ENCODE measurements around the gene FLRT2.

FLRT2 gene

DNA sequence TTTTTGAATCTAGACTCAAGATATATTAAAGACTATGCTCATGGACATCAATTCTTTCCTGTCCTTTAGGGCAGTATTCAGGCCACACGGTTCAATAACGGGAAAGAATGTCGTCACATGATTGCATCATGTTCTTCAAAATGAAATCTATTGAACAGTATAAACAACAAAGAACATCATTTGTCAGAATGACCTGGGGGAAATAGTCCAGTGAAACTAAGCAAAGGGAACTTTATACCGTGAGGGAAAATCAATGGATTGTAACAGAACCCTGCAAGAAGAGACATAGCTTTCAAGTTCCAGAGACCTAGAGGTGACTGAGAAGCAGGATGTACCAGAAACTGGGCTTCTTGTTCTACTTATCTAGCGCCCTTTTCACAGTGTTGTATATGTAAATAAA is 32.7 kb downstream of the FLRT2 start:
- CTCF ChIA-PET = no interaction called here
- TF ChIP-seq, protein P1, sequence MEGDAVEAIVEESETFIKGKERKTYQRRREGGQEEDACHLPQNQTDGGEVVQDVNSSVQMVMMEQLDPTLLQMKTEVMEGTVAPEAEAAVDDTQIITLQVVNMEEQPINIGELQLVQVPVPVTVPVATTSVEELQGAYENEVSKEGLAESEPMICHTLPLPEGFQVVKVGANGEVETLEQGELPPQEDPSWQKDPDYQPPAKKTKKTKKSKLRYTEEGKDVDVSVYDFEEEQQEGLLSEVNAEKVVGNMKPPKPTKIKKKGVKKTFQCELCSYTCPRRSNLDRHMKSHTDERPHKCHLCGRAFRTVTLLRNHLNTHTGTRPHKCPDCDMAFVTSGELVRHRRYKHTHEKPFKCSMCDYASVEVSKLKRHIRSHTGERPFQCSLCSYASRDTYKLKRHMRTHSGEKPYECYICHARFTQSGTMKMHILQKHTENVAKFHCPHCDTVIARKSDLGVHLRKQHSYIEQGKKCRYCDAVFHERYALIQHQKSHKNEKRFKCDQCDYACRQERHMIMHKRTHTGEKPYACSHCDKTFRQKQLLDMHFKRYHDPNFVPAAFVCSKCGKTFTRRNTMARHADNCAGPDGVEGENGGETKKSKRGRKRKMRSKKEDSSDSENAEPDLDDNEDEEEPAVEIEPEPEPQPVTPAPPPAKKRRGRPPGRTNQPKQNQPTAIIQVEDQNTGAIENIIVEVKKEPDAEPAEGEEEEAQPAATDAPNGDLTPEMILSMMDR (IDR thresholded peaks at IDR 0.05; ENCODE audit: insufficient read depth, low read length, missing control alignments) = no peak
- POLR2A ChIA-PET = no interaction called here
- H3K4me3 ChIP-seq (ENCODE audit: low read depth, low read length) = no peak overlapping the region
- DNase-seq (ENCODE audit: low read depth, low spot score) = no peak

DNA sequence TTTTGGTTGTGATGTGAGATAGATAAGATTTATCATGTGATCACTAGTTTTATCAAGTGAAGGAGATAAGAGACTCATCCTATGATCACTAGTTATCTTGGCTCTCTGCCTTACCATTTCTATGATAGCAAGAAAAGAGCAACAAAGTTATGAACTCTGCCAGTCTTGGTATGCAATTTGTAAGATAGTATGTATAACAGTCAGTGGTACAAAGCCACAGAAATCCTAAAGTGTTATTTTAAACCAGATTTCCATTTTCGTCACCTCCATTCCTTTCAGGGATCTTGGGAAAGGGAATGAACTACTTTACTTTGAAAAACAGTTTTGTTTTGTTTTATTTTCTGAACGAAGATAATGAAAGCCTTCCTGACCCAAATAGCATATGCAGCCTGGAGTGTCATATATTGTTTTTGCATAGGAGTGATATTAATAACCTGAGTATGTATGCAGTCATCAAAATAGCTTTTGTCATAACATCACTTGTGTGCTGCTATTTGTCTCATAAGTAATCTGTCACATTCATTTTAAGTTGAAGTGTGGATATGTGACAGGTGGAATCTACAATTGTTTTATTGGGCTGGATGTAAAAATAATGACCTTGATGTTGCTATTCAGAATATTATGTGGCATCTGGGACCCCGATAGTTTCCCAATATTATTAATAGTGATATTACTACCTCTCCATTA is 35.0 kb downstream of the FLRT2 start:
- H3K4me3 ChIP-seq (ENCODE audit: low read depth, low read length) = no peak overlapping the region
- DNase-seq (ENCODE audit: low read depth, low spot score) = no peak
- TF ChIP-seq, protein P1 (IDR thresholded peaks at IDR 0.05; ENCODE audit: insufficient read depth, low read length, missing control alignments) = no peak
- ChIA-PET CTCF (interaction anchor here (0.9 kb wide), 1 partner anchor 11 kb away, joined by 4 read pairs; no protein-coding TSS in a partner anchor), POLR2A (no interaction called here)

DNA sequence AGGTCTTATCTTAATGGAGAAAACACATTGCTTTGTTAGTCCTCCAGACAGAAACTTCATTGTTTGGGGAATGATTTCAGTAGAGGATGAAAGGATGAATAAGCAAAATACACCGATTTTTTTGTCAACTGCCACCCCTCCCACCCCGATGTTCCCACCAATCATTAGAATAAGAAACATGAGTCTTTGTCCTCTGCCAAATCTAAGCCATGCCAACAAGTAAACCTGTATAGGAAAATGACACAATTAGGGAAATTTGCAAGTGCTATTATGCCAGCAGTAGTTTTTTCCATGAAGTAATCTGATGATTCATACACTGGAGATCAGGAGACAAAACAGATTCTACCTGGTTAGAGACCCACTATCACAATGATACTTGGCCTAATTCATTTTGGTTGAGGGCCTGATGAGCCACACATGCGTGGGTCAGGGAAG is 35.9 kb downstream of the FLRT2 start:
- ChIA-PET CTCF (interaction anchor here (0.9 kb wide), 1 partner anchor 11 kb away, joined by 4 read pairs; no protein-coding TSS in a partner anchor), POLR2A (no interaction called here)
- DNase-seq (ENCODE audit: low read depth, low spot score) = no peak
- no peak overlapping the region for H3K4me3 ChIP-seq (ENCODE audit: low read depth, low read length)
- TF ChIP-seq, protein P1 (IDR thresholded peaks at IDR 0.05; ENCODE audit: insufficient read depth, low read length, missing control alignments) = no peak

DNA sequence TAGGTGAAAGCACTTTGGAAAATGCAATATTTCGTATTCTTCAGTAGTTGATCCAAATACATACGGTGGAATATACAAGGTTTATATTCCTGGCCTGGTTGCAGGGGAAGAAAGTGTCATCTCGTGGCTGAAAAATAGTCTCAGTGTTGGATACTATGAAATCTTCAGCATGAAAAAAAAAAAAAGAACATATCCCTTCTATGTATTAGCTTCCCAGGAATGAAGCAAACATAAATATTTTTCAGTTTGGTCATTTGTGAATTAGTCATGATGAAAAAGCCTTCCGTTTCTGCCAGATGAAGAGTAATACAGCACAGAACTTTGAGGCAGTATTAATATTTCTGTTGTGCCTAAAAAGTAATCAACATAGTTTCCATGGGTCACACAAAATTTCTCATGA is 36.7 kb downstream of the FLRT2 start:
- ChIA-PET POLR2A (interaction anchor here (0.7 to 1.2 kb wide), 2 partner anchors 9 to 41 kb away, joined by 3 to 5 read pairs; no protein-coding TSS in a partner anchor), CTCF (no interaction called here)
- TF ChIP-seq, protein P1 (IDR thresholded peaks at IDR 0.05; ENCODE audit: insufficient read depth, low read length, missing control alignments) = no peak
- H3K4me3 ChIP-seq (ENCODE audit: low read depth, low read length) = no peak overlapping the region
- peak; percentile 45 for DNase-seq (ENCODE audit: low read depth, low spot score)

DNA sequence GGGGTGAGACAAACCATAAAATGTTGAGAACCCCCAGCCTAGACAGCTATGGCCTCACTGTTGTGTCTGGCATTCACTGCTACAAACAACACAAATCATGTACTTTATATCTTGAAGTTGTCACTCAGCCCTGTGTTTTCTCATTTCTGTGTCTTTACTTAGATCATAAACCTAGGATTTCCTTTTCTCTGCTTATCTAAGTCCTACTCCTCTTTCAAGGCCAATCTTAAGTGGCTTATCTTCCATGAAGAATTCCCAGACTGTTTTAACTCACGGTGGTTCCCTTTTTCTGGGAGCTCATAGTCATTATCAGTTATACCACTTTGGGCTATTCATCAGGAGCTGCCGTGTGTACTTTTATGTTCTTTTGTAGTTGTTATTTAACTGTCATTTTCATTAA is 42.1 kb downstream of the FLRT2 start:
- DNase-seq (ENCODE audit: low read depth, low spot score) = no peak
- ChIA-PET CTCF (interaction anchor here (2.4 kb wide), 1 partner anchor 40 kb away, joined by 6 read pairs; no protein-coding TSS in a partner anchor), POLR2A (no interaction called here)
- TF ChIP-seq, protein P1 (IDR thresholded peaks at IDR 0.05; ENCODE audit: insufficient read depth, low read length, missing control alignments) = no peak
- no peak overlapping the region for H3K4me3 ChIP-seq (ENCODE audit: low read depth, low read length)

DNA sequence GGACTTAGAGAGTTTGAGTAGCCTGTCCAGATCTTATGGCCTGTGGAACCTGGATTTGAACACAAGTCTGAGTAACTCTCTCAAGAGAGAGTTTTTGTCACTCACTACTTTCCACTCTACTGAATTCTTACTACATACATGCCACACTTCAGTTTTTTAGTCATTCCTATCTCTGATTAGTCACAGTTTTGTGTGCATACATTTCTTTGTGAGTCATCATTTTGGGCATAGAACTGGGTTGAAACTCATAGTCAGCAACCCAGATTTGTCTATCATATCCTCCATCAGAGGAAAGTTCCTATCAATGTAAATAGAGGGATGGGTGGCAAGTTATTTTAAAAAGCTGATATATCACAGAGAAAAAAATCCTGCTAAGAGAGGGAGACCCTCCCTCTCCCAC is 42.9 kb downstream of the FLRT2 start:
- TF ChIP-seq, protein P1 (IDR thresholded peaks at IDR 0.05; ENCODE audit: insufficient read depth, low read length, missing control alignments) = no peak
- no peak overlapping the region for H3K4me3 ChIP-seq (ENCODE audit: low read depth, low read length)
- peak; percentile 53 for DNase-seq (ENCODE audit: low read depth, low spot score)
- POLR2A ChIA-PET = no interaction called here
- CTCF ChIA-PET = interaction anchor here (0.6 to 2.4 kb wide), 2 partner anchors 37 to 39 kb away, joined by 3 to 6 read pairs; no protein-coding TSS in a partner anchor
